Measurements from ENCODE around the gene ORAI1.

Gene ORAI1

DNA sequence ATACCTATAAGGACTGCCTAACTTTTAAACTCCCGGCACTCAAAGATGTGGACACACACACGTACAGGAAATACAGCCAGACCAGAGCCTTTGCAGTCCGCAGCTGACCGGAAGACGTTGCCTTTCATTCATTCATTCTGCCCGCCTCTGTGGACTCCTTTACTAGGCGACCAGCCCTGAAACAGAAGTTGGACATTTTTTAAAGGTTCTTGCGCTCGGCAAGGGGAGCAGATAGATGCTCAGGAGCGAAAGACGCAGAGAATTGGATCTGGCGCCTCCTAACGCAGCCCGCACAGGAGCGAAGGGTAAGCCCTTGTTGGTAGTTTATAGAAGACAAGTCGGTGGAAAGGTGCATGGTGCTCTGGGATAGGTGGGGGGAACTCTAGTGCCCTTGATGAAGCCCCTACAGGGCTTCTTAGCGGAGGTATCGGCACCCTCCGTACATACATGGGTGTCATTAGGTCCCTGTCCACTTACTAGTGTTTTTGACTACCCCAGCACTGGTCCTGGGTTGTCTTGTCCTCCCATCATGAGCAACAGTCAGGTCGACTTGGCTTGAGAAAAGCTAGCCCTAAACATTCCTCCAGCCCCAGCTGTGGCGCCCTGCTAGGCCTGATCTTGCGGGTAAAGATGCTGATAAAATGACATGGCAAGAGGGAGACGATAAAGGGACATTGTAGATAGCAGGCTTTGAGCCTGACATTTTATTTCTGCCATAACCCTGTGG, 45.2 kb upstream of the ORAI1 start, which contains the start of gene KDM2B:
KDM2B (minus strand) TSS at position 65 of the 727 bp plus-strand sequence. CDS start 112 bp downstream, outside the sequence.
- Histone ChIP-seq H3K27me3 (ENCODE audit: control insufficient read depth in 3 of 3, insufficient read depth in 3 of 3, low read depth in 1 of 3, low read length in 3 of 3) (no peaks in the 10 kb centered on the region), H3K36me3 (replicated peaks in 1 of 2; ENCODE audit: control insufficient read depth in 2 of 2, insufficient read depth in 2 of 2, low read length in 2 of 2) (peaks cover 2 to 4% of the 10 kb centered on the region in 2 donors), H2AK5ac (ENCODE audit: low read depth, low read length) (peak within 1 kb of the TSS; percentile 17), H2BK120ac (ENCODE audit: low read depth, low read length) (peak within 1 kb of the TSS; percentile 20), H3K9me3 (replicated peaks in 1 of 2; ENCODE audit: control insufficient read depth in 2 of 2, insufficient read depth in 1 of 2, low read depth in 1 of 2, low read length in 2 of 2) (no peaks in the 10 kb centered on the region), H3K9ac (ENCODE audit: low read depth, low read length, poor library complexity) (peak within 1 kb of the TSS; percentile 87), H3K4me3 (ENCODE audit: low read length in 2 of 2) (peak within 1 kb of the TSS; percentile 71 to 86), H3K18ac (ENCODE audit: low read length) (peak within 1 kb of the TSS; percentile 97), H3K14ac (ENCODE audit: low read length) (no peak within 1 kb of the TSS), H4K91ac (ENCODE audit: low read depth, low read length, poor library complexity) (no peak within 1 kb of the TSS), H3K23ac (ENCODE audit: low read depth, low read length, poor library complexity) (no peak within 1 kb of the TSS), H2BK5ac (ENCODE audit: low read length) (peak within 1 kb of the TSS; percentile 72), H2BK15ac (ENCODE audit: low read length) (peak within 1 kb of the TSS; percentile 53), H3K4me2 (ENCODE audit: insufficient read depth, low read length, poor library complexity, severe bottlenecking) (peak within 1 kb of the TSS; percentile 82), H3K4me1 (ENCODE audit: control insufficient read depth in 2 of 2, insufficient read depth in 1 of 2, low read depth in 1 of 2, low read length in 2 of 2) (peaks cover 9 to 27% of the 10 kb centered on the region in 2 donors), H3K27ac (replicated peaks; ENCODE audit: low read length) (peak within 1 kb of the TSS; percentile 99), H2BK12ac (ENCODE audit: low read length) (no peak within 1 kb of the TSS), H3K4ac (ENCODE audit: low read length) (no peak within 1 kb of the TSS), H2AFZ (ENCODE audit: low read length) (peak within 1 kb of the TSS; percentile 50), H3K79me1 (ENCODE audit: low read depth, low read length) (peaks cover 1% of the 10 kb centered on the region), H4K8ac (ENCODE audit: low read depth, low read length) (no peak within 1 kb of the TSS)
- WGBS, 2 donors (ENCODE audit: extremely low coverage in 2 of 2, insufficient read length in 2 of 2, insufficient replicate concordance in 1 of 2), result no CpG with 5 or more reads among the region's 23 CpGs
- DNase-seq (ENCODE audit: low spot score), result peak; percentile 54

DNA sequence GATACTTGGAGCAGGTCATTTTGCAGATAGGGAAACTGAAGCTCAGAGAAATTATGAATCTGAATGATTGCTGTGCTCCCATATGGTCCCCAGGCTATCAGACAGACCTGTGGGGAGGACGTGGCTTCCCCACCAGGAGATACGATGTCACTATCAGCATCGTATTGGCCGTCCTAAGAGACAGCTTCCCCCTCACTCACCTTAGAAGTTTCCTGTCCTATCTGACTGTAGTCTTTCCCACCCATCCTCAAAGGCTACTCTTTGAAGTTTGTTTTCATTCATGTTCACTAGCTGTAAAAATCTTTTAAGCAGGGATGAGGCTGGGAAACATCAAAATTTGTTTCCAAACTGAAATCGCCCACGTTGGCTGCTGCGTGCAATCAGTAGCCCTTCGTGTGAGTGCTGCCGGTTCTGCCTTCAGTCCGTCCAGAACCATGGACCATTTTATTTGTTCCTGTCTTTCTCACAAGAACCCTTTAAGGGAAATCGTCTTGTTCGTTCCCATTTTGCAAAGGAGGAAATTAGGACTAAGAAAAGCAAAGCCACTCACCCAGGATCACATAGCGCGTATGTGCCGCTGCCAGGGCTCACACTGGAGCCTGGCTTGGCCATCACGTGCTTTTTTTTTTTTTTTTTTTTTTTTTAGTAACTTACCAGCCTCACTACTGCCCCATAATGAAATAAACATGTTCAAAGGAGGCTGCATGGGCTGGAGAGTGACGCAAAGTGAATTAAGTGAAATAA, 44.5 kb upstream of the ORAI1 start:
- peak; percentile 8 for DNase-seq (ENCODE audit: low spot score)
- Histone ChIP-seq H3K4me2 (ENCODE audit: insufficient read depth, low read length, poor library complexity, severe bottlenecking) (peak overlapping the region; percentile 82), H3K27me3 (ENCODE audit: control insufficient read depth in 3 of 3, insufficient read depth in 3 of 3, low read depth in 1 of 3, low read length in 3 of 3) (no peaks in the 10 kb centered on the region), H2BK12ac (ENCODE audit: low read length) (no peak overlapping the region), H2BK5ac (ENCODE audit: low read length) (peak overlapping the region; percentile 72), H3K18ac (ENCODE audit: low read length) (peak overlapping the region; percentile 91), H3K79me1 (ENCODE audit: low read depth, low read length) (peaks cover 1% of the 10 kb centered on the region), H2BK15ac (ENCODE audit: low read length) (no peak overlapping the region), H3K4me3 (ENCODE audit: low read length in 2 of 2) (peak overlapping the region; percentile 71 to 86), H3K4ac (ENCODE audit: low read length) (peak overlapping the region; percentile 13), H3K9me3 (replicated peaks in 1 of 2; ENCODE audit: control insufficient read depth in 2 of 2, insufficient read depth in 1 of 2, low read depth in 1 of 2, low read length in 2 of 2) (no peaks in the 10 kb centered on the region), H4K91ac (ENCODE audit: low read depth, low read length, poor library complexity) (no peak overlapping the region), H2BK120ac (ENCODE audit: low read depth, low read length) (no peak overlapping the region), H3K27ac (replicated peaks; ENCODE audit: low read length) (peak overlapping the region; percentile 99), H3K23ac (ENCODE audit: low read depth, low read length, poor library complexity) (no peak overlapping the region), H3K4me1 (ENCODE audit: control insufficient read depth in 2 of 2, insufficient read depth in 1 of 2, low read depth in 1 of 2, low read length in 2 of 2) (peaks cover 7 to 22% of the 10 kb centered on the region in 2 donors), H4K8ac (ENCODE audit: low read depth, low read length) (no peak overlapping the region), H3K36me3 (replicated peaks in 1 of 2; ENCODE audit: control insufficient read depth in 2 of 2, insufficient read depth in 2 of 2, low read length in 2 of 2) (peaks cover 2 to 4% of the 10 kb centered on the region in 2 donors), H2AK5ac (ENCODE audit: low read depth, low read length) (no peak overlapping the region), H2AFZ (ENCODE audit: low read length) (peak overlapping the region; percentile 50), H3K9ac (ENCODE audit: low read depth, low read length, poor library complexity) (peak overlapping the region; percentile 87), H3K14ac (ENCODE audit: low read length) (no peak overlapping the region)
- WGBS, 2 donors (ENCODE audit: extremely low coverage in 2 of 2, insufficient read length in 2 of 2, insufficient replicate concordance in 1 of 2), result no CpG with 5 or more reads among the region's 17 CpGs

DNA sequence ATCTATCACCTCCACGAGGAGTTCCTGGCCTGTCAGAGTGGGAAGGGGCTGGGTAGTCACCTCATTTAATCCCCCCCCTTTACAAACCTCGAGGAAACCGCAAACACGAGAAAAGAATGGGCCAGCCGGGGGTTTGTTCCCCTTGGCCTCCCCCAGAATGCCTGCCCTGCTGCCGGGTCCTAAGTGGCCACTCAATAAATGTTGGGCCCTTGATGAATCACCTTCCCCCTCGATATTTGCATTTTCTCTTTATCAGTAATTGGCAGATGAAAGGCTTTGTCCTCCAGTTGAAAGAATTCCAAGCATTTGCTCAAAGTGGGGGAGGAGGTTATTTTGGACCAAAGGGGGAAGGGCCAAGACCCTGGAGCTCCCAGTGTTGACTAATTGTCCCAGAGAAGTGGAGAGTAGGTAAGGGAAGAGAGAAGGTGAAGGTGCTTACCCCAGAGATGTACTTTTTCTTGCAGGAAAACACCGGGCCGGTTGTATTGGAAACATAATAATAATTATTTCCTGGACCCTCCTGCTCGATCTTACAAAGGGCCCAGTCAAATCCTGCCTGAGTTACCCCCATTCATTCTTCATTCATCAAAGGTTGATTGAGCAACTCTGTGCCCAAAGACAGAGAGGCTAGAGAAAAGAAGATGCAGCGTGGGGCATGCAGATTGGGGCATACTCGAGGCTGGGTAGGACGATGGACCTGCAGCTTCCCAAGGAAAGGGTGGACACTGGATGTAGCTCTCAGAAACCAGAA, 43.6 kb upstream of the ORAI1 start:
- Histone ChIP-seq H3K9me3 (replicated peaks in 1 of 2; ENCODE audit: control insufficient read depth in 2 of 2, insufficient read depth in 1 of 2, low read depth in 1 of 2, low read length in 2 of 2) (no peaks in the 10 kb centered on the region), H2AFZ (ENCODE audit: low read length) (peak overlapping the region; percentile 56), H3K36me3 (replicated peaks in 1 of 2; ENCODE audit: control insufficient read depth in 2 of 2, insufficient read depth in 2 of 2, low read length in 2 of 2) (peaks cover 2 to 4% of the 10 kb centered on the region in 2 donors), H2BK5ac (ENCODE audit: low read length) (no peak overlapping the region), H4K91ac (ENCODE audit: low read depth, low read length, poor library complexity) (no peak overlapping the region), H2BK12ac (ENCODE audit: low read length) (no peak overlapping the region), H3K4me1 (ENCODE audit: control insufficient read depth in 2 of 2, insufficient read depth in 1 of 2, low read depth in 1 of 2, low read length in 2 of 2) (peaks cover 5 to 13% of the 10 kb centered on the region in 2 donors), H3K4ac (ENCODE audit: low read length) (no peak overlapping the region), H4K8ac (ENCODE audit: low read depth, low read length) (no peak overlapping the region), H3K23ac (ENCODE audit: low read depth, low read length, poor library complexity) (no peak overlapping the region), H3K14ac (ENCODE audit: low read length) (no peak overlapping the region), H3K4me3 (ENCODE audit: low read length in 2 of 2) (peak overlapping the region; percentile 70 to 71), H2AK5ac (ENCODE audit: low read depth, low read length) (no peak overlapping the region), H3K79me1 (ENCODE audit: low read depth, low read length) (peaks cover 1% of the 10 kb centered on the region), H3K9ac (ENCODE audit: low read depth, low read length, poor library complexity) (no peak overlapping the region), H3K4me2 (ENCODE audit: insufficient read depth, low read length, poor library complexity, severe bottlenecking) (peak overlapping the region; percentile 82), H3K27me3 (ENCODE audit: control insufficient read depth in 3 of 3, insufficient read depth in 3 of 3, low read depth in 1 of 3, low read length in 3 of 3) (no peaks in the 10 kb centered on the region), H2BK120ac (ENCODE audit: low read depth, low read length) (no peak overlapping the region), H3K27ac (replicated peaks; ENCODE audit: low read length) (peak overlapping the region; percentile 99), H2BK15ac (ENCODE audit: low read length) (no peak overlapping the region), H3K18ac (ENCODE audit: low read length) (no peak overlapping the region)
- WGBS, 2 donors (ENCODE audit: extremely low coverage in 2 of 2, insufficient read length in 2 of 2, insufficient replicate concordance in 1 of 2), result no CpG with 5 or more reads among the region's 13 CpGs
- DNase-seq (ENCODE audit: low spot score), result peak; percentile 86

Measured in neuronal stem cell (in vitro differentiated cells).